ENCODE results near the gene MORC1. TPM values are rescaled to one million over a fixed set of nuclear protein-coding genes. Genes with fewer than 3 reads are reported as not detected.

MORC1 gene
- polyA plus RNA-seq, 1 donor (not counting 4 experiments of a cell fraction or from before 2014, with no cell fraction given): not detected

DNA sequence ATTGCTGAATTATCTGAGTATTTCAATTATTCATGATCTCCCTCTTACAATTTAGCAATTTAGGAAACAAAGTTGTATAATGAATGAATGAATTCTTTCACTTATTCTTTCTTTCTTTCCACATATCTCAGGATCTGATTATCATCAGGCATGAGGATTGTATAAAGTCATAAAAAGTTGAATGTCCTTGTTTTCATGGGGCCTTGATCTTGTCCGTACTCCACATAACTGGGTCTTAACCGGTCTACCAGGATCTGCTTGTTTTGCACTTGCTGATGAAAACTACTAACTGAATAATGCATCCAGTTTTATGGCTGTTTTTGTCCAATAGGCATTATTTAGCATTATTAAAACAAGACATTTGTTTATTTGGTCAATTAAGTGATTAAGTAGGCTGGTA lies 31.1 kb upstream of the MORC1 start:
- H3K4me2 ChIP-seq (ENCODE audit: control insufficient read depth, extremely low read depth, insufficient read depth, low read depth, low read length): no peak overlapping the region
- H2AFZ ChIP-seq (ENCODE audit: control insufficient read depth, low read length): no peak overlapping the region
- DNase-seq (ENCODE audit: low read depth, low spot score): no peak
- no peaks in the 10 kb centered on the region for H3K4me1 ChIP-seq (ENCODE audit: control insufficient read depth, extremely low read depth, insufficient read depth, low read length)
- no peaks in the 10 kb centered on the region for H3K27me3 ChIP-seq (ENCODE audit: control insufficient read depth, extremely low read depth, insufficient read depth, low read length)
- H3K9me3 ChIP-seq (ENCODE audit: control insufficient read depth, low read depth, low read length): no peaks in the 10 kb centered on the region
- dilution Hi-C loops (cut with MboI; ENCODE audit: extremely low pct_ligation_motif_present, low sequenced_read_pairs): no loop called here
- H3K36me3 ChIP-seq (ENCODE audit: control insufficient read depth in 2 of 2, extremely low read depth in 1 of 2, insufficient read depth in 2 of 2, low read length in 2 of 2): no peaks in the 10 kb centered on the region
- FAIRE-seq: no peak
- TF ChIP-seq, protein P1, sequence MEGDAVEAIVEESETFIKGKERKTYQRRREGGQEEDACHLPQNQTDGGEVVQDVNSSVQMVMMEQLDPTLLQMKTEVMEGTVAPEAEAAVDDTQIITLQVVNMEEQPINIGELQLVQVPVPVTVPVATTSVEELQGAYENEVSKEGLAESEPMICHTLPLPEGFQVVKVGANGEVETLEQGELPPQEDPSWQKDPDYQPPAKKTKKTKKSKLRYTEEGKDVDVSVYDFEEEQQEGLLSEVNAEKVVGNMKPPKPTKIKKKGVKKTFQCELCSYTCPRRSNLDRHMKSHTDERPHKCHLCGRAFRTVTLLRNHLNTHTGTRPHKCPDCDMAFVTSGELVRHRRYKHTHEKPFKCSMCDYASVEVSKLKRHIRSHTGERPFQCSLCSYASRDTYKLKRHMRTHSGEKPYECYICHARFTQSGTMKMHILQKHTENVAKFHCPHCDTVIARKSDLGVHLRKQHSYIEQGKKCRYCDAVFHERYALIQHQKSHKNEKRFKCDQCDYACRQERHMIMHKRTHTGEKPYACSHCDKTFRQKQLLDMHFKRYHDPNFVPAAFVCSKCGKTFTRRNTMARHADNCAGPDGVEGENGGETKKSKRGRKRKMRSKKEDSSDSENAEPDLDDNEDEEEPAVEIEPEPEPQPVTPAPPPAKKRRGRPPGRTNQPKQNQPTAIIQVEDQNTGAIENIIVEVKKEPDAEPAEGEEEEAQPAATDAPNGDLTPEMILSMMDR (optimal IDR thresholded peaks at IDR 0.05 in 1 of 3, IDR thresholded peaks at IDR 0.05 in 1 of 3, conservative IDR thresholded peaks at IDR 0.05 in 1 of 3; ENCODE audit: extremely low read depth in 1 of 3, insufficient read depth in 2 of 3, low read length in 3 of 3): no peak
- no peak for TF ChIP-seq EZH2 (IDR thresholded peaks at IDR 0.05; ENCODE audit: low read length)
- no peak overlapping the region for H3K4me3 ChIP-seq (ENCODE audit: control insufficient read depth in 2 of 3, extremely low read depth in 1 of 3, insufficient read depth in 2 of 3, low read depth in 1 of 3, low read length in 3 of 3)
- no peaks in the 10 kb centered on the region for H3K79me2 ChIP-seq (ENCODE audit: control insufficient read depth, insufficient read depth, low read length)
- no peaks in the 10 kb centered on the region for H4K20me1 ChIP-seq (ENCODE audit: control insufficient read depth, extremely low read depth, insufficient read depth, low read length)
- H3K9ac ChIP-seq (ENCODE audit: control insufficient read depth, extremely low read depth, insufficient read depth, low read length): no peak overlapping the region
- H3K27ac ChIP-seq (ENCODE audit: control insufficient read depth, insufficient read depth, low read length): no peak overlapping the region
- H3K9me1 ChIP-seq (ENCODE audit: control insufficient read depth, extremely low read depth, insufficient read depth, low read length): no peaks in the 10 kb centered on the region

DNA sequence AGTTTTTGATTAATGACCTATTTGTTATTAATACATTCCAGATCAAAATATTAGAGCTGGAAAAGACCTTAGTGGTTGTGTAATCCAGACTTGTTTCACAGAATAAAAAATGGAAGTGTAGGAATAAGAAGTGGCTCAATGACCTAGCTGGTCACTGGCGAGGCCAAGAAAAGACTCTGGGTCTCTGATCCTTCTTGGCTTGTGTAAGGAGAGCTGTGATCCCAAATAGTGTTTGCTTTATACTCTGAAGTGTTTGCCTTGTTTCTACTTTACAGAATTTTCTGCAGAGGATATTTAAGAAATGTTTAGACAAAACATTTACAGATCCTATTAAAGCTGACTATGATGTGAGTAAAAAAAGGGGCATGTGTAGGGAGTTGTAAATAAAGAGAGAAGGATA lies 25.7 kb upstream of the MORC1 start:
- Histone ChIP-seq H2AFZ (ENCODE audit: control insufficient read depth, low read length) (no peak overlapping the region), H3K27ac (ENCODE audit: control insufficient read depth, insufficient read depth, low read length) (no peak overlapping the region), H3K9me1 (ENCODE audit: control insufficient read depth, extremely low read depth, insufficient read depth, low read length) (no peaks in the 10 kb centered on the region), H3K9ac (ENCODE audit: control insufficient read depth, extremely low read depth, insufficient read depth, low read length) (no peak overlapping the region), H3K4me2 (ENCODE audit: control insufficient read depth, extremely low read depth, insufficient read depth, low read depth, low read length) (no peak overlapping the region), H3K27me3 (ENCODE audit: control insufficient read depth, extremely low read depth, insufficient read depth, low read length) (no peaks in the 10 kb centered on the region), H3K9me3 (ENCODE audit: control insufficient read depth, low read depth, low read length) (no peaks in the 10 kb centered on the region), H3K4me1 (ENCODE audit: control insufficient read depth, extremely low read depth, insufficient read depth, low read length) (no peaks in the 10 kb centered on the region), H3K79me2 (ENCODE audit: control insufficient read depth, insufficient read depth, low read length) (no peaks in the 10 kb centered on the region), H3K4me3 (ENCODE audit: control insufficient read depth in 2 of 3, extremely low read depth in 1 of 3, insufficient read depth in 2 of 3, low read depth in 1 of 3, low read length in 3 of 3) (no peak overlapping the region), H3K36me3 (ENCODE audit: control insufficient read depth in 2 of 2, extremely low read depth in 1 of 2, insufficient read depth in 2 of 2, low read length in 2 of 2) (no peaks in the 10 kb centered on the region), H4K20me1 (ENCODE audit: control insufficient read depth, extremely low read depth, insufficient read depth, low read length) (no peaks in the 10 kb centered on the region)
- no peak for DNase-seq (ENCODE audit: low read depth, low spot score)
- dilution Hi-C loops (cut with MboI; ENCODE audit: extremely low pct_ligation_motif_present, low sequenced_read_pairs): no loop called here
- TF ChIP-seq EZH2 (IDR thresholded peaks at IDR 0.05; ENCODE audit: low read length): no peak
- TF ChIP-seq, protein P1 (optimal IDR thresholded peaks at IDR 0.05 in 1 of 3, IDR thresholded peaks at IDR 0.05 in 1 of 3, conservative IDR thresholded peaks at IDR 0.05 in 1 of 3; ENCODE audit: extremely low read depth in 1 of 3, insufficient read depth in 2 of 3, low read length in 3 of 3): no peak
- FAIRE-seq: no peak
